Adrenal gland (tissue), 5 donors: Measurements from ENCODE around the gene ALX1.

Experiments used
- CTCF ChIP-seq, 6 experiments: fragments of 450-650 bp in 4 of 6; fragments of 200-600 bp in 2 of 6; sonication (generic) in 1 of 6; IDR thresholded peaks; 1 replicate in 5 of 6; 2 replicates in 1 of 6; pipeline versions ENCODE4 v1.5.1 to v1.8.0; 2016 to 2021; ENCODE audit warnings: antibody characterized with exemption in 6 of 6, mild to moderate bottlenecking in 2 of 6, moderate library complexity in 1 of 6
- POLR2A ChIP-seq, 2 donors: fragments of 450-650 bp; IDR thresholded peaks; one replicate each; pipeline ENCODE4 v1.6.1; 2017; ENCODE audit warnings: antibody characterized with exemption in 2 of 2, mild to moderate bottlenecking in 2 of 2, moderate library complexity in 1 of 2
- donor health status: DM: no; HTN: no; CAD: no.

- TF ChIP-seq CTCF (IDR thresholded peaks at IDR 0.05) (no peak), POLR2A (IDR thresholded peaks at IDR 0.05) (no peak)
These were observed 21.0 kb downstream of the ALX1 start for GRCh38 chr12:85301051-85301450.
